DOHH2 (cell line): ENCODE data around the gene RNU6-7.

Source experiments
- EZH2phosphoT487 ChIP-seq: fragments of 200-600 bp; sonication (generic); IDR thresholded peaks from 2 replicates; pipeline ENCODE4 v1.6.1; 2017; ENCODE audit warnings: borderline replicate concordance, mild to moderate bottlenecking, antibody characterized with exemption, low read length, moderate library complexity, mixed read lengths
- TF ChIP-seq, protein P1 (sequence below): fragments of 200-600 bp; sonication (generic); IDR thresholded peaks from one replicate; pipeline ENCODE4 v1.5.1; 2014; ENCODE audit warnings: antibody characterized with exemption, mild to moderate bottlenecking, low read depth, low read length; ENCODE audit not compliant: poor library complexity, severe bottlenecking

DNA sequence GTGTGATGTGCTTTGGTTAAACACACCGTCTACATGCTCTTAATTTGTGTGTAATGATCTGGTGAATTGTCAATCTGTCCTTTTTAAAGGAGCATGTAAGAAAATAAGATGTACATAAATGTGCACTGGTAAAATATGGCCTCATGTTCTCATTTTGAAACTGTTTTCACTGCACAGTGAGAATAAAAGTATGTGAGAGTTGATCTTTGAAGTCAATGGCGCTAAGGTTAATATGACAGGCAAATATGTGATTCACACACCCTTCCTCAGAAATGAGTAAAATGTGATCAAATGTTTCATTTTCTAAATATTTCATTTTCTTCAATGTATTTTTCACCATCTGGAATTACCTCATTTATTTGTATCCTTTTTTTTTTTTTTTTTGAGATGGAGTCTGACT lies 8.3 kb upstream of the RNU6-7 start:
- TF ChIP-seq, protein P1, sequence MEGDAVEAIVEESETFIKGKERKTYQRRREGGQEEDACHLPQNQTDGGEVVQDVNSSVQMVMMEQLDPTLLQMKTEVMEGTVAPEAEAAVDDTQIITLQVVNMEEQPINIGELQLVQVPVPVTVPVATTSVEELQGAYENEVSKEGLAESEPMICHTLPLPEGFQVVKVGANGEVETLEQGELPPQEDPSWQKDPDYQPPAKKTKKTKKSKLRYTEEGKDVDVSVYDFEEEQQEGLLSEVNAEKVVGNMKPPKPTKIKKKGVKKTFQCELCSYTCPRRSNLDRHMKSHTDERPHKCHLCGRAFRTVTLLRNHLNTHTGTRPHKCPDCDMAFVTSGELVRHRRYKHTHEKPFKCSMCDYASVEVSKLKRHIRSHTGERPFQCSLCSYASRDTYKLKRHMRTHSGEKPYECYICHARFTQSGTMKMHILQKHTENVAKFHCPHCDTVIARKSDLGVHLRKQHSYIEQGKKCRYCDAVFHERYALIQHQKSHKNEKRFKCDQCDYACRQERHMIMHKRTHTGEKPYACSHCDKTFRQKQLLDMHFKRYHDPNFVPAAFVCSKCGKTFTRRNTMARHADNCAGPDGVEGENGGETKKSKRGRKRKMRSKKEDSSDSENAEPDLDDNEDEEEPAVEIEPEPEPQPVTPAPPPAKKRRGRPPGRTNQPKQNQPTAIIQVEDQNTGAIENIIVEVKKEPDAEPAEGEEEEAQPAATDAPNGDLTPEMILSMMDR, result no peak
- no peak for TF ChIP-seq EZH2phosphoT487
